Mesenchymal stem cell (in vitro differentiated cells and primary cell): ENCODE results near the gene TNK1.

Source experiments
- DNase-seq: peaks from one replicate; pipeline ENCODE4 v3.0.0-alpha.2; 2013
- H2AFZ ChIP-seq: one replicate; pipeline ENCODE4 v1.6.1; 2013; ENCODE audit warnings: low read depth, mild to moderate bottlenecking, control low read depth, inconsistent platforms, low read length, moderate library complexity
- H2AK5ac ChIP-seq: 2 replicates; pipeline ENCODE4 v1.6.1; 2013; ENCODE audit warnings: low read length, moderate library complexity, mild to moderate bottlenecking, inconsistent platforms; ENCODE audit not compliant: severe bottlenecking
- H2BK120ac ChIP-seq: one replicate; pipeline ENCODE4 v1.6.1; 2013; ENCODE audit warnings: low read depth, mild to moderate bottlenecking, inconsistent platforms, low read length, moderate library complexity
- H2BK12ac ChIP-seq, 2 experiments: one replicate each; pipeline ENCODE4 v1.6.1; 2013; ENCODE audit warnings: inconsistent platforms in 2 of 2, low read length in 2 of 2, mild to moderate bottlenecking in 2 of 2, moderate library complexity in 2 of 2, control low read depth in 1 of 2
- H2BK15ac ChIP-seq: one replicate; pipeline ENCODE4 v1.6.1; 2013; ENCODE audit warnings: mild to moderate bottlenecking, low read depth, inconsistent platforms; ENCODE audit not compliant: poor library complexity, severe bottlenecking
- H2BK5ac ChIP-seq: 2 replicates; pipeline ENCODE4 v1.6.1; 2013; ENCODE audit warnings: low read depth, mild to moderate bottlenecking, low read length, control low read depth, inconsistent platforms; ENCODE audit not compliant: poor library complexity, severe bottlenecking
- H3K14ac ChIP-seq, 2 experiments: one replicate each; pipeline ENCODE4 v1.6.1; 2013; ENCODE audit warnings: inconsistent platforms in 2 of 2, low read length in 2 of 2, control low read depth in 1 of 2, mild to moderate bottlenecking in 1 of 2, moderate library complexity in 1 of 2
- H3K18ac ChIP-seq, 2 experiments: one replicate each; pipeline ENCODE4 v1.6.1; 2013; ENCODE audit warnings: inconsistent platforms in 2 of 2, low read length in 2 of 2, control low read depth in 1 of 2, low read depth in 1 of 2, mild to moderate bottlenecking in 1 of 2
- H3K23ac ChIP-seq, 2 experiments: one replicate each; pipeline ENCODE4 v1.6.1; 2013; ENCODE audit warnings: inconsistent platforms in 2 of 2, low read length in 2 of 2, mild to moderate bottlenecking in 2 of 2, moderate library complexity in 2 of 2, control low read depth in 1 of 2
- H3K27ac ChIP-seq: 2 replicates; pipeline ENCODE4 v1.5.1; 2013; ENCODE audit warnings: mild to moderate bottlenecking, moderate library complexity, low read length, control low read depth, inconsistent platforms; ENCODE audit not compliant: poor library complexity, severe bottlenecking
- H3K27me3 ChIP-seq, 2 experiments: 2 replicates each; pipeline versions ENCODE4 v1.6.1 to v1.7.0; 2013; ENCODE audit warnings: low read length in 2 of 2, mild to moderate bottlenecking in 2 of 2, moderate library complexity in 2 of 2, control low read depth in 1 of 2, inconsistent platforms in 1 of 2; ENCODE audit not compliant: control insufficient read depth in 1 of 2, insufficient read depth in 1 of 2
- H3K36me3 ChIP-seq, 2 experiments: 2 replicates each; pipeline versions ENCODE4 v1.6.1 to v1.7.0; 2013; ENCODE audit warnings: low read length in 2 of 2, control low read depth in 1 of 2, inconsistent platforms in 1 of 2, low read depth in 1 of 2, mild to moderate bottlenecking in 1 of 2; ENCODE audit not compliant: insufficient read depth in 2 of 2, control insufficient read depth in 1 of 2
- H3K4ac ChIP-seq, 2 experiments: one replicate each; pipeline ENCODE4 v1.6.1; 2013; ENCODE audit warnings: inconsistent platforms in 2 of 2, low read length in 2 of 2, mild to moderate bottlenecking in 2 of 2, moderate library complexity in 2 of 2, control low read depth in 1 of 2, low read depth in 1 of 2
- H3K4me1 ChIP-seq: 2 replicates; pipeline ENCODE4 v1.6.1; 2013; ENCODE audit warnings: low read depth, low read length, control low read depth; ENCODE audit not compliant: control insufficient read depth, insufficient read depth
- H3K4me2 ChIP-seq: 2 replicates; pipeline ENCODE4 v1.6.1; 2013; ENCODE audit warnings: low read length, mild to moderate bottlenecking, inconsistent platforms; ENCODE audit not compliant: poor library complexity, severe bottlenecking
- H3K4me3 ChIP-seq, 2 experiments: 2 replicates each; pipeline versions ENCODE4 v1.5.1 to v1.7.0; 2013; ENCODE audit warnings: low read length in 2 of 2, mild to moderate bottlenecking in 2 of 2, control low read depth in 1 of 2, low read depth in 1 of 2; ENCODE audit not compliant: insufficient read depth in 1 of 2
- H3K79me1 ChIP-seq: replicated peaks from 2 replicates; pipeline ENCODE4 v1.6.1; 2013; ENCODE audit warnings: mild to moderate bottlenecking, control low read depth, low read length, inconsistent platforms; ENCODE audit not compliant: poor library complexity, severe bottlenecking
- H3K9ac ChIP-seq: 2 replicates; pipeline ENCODE4 v1.7.0; 2013; ENCODE audit warnings: mild to moderate bottlenecking, low read length, moderate library complexity
- H3K9me3 ChIP-seq: 2 replicates; pipeline ENCODE4 v1.7.0; 2013; ENCODE audit warnings: mild to moderate bottlenecking, low read length; ENCODE audit not compliant: control insufficient read depth
- H4K8ac ChIP-seq: one replicate; pipeline ENCODE4 v1.6.1; 2013; ENCODE audit warnings: inconsistent platforms, mild to moderate bottlenecking, low read length, moderate library complexity
- H4K91ac ChIP-seq: one replicate; pipeline ENCODE4 v1.6.1; 2013; ENCODE audit warnings: mild to moderate bottlenecking, low read length, inconsistent platforms
- WGBS: methylation state at CpG from one replicate; pipeline ENCODE4 v1.1.7; 2013; ENCODE audit warnings: mixed read lengths; 5-methylcytosine and 5-hydroxymethylcytosine counted together

Gene TNK1

DNA sequence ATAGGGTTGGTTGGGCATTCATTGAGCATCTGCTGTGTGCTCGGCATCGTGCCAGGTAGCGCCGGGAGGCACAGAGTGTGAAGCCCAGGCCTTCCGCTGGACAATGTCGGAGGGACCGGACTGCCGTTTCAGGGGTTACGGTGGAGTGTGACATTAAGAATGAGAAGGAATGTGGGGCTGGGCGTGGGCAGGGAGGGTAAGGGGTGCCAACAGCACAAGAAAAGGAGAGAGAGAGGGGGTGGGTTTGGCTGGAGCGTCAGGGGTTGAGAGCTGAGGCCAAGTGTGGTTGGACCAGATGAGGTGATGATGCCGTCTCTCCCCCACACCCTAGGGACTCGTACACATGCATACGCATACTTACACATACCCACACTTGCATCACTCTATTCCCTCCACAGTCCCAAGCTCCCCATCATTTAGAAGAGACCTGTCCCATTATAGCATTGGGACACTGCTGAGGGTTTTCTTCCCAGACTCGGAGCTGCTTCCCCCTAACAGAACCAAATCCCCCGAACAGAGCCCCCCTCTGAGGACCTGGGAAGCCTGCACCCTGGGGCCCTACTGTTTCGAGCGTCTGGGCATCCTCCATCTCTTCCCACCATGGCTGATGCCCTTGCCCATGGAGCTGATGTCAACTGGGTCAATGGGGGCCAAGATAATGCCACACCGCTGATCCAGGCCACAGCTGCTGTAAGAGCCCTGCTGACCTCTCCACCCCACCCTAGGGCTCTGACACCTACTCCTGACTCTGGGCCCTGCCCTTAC, 32.2 kb upstream of the TNK1 start:
- H2BK120ac ChIP-seq, result no peak overlapping the region
- H4K8ac ChIP-seq, result peak overlapping the region; percentile 32
- peak overlapping the region; percentile 62 for H3K9ac ChIP-seq
- H2AK5ac ChIP-seq, result no peak overlapping the region
- no peak overlapping the region for H3K4me2 ChIP-seq
- no peak overlapping the region for H3K27ac ChIP-seq
- no peaks in the 10 kb centered on the region for H3K9me3 ChIP-seq
- peak overlapping the region; percentile 82 for H2BK15ac ChIP-seq
- H3K36me3 ChIP-seq, result no peaks in the 10 kb centered on the region
- peaks cover 23% of the 10 kb centered on the region for H3K4me1 ChIP-seq
- H4K91ac ChIP-seq, result peak overlapping the region; percentile 34
- no peak overlapping the region for H2BK5ac ChIP-seq
- H3K14ac ChIP-seq, result no peak overlapping the region
- H3K27me3 ChIP-seq, result peaks cover 14 to 18% of the 10 kb centered on the region in 2 experiments
- no peak for DNase-seq
- peaks cover 14% of the 10 kb centered on the region for H3K79me1 ChIP-seq
- no peak overlapping the region for H3K4ac ChIP-seq
- H3K4me3 ChIP-seq, result peak overlapping the region in 1 of 2 experiments; percentile 44
- H3K18ac ChIP-seq, result no peak overlapping the region
- no peak overlapping the region for H2AFZ ChIP-seq
- H3K23ac ChIP-seq, result no peak overlapping the region
- WGBS, result 92% methylated on average over 18 of the region's 19 CpGs
- no peak overlapping the region for H2BK12ac ChIP-seq

DNA sequence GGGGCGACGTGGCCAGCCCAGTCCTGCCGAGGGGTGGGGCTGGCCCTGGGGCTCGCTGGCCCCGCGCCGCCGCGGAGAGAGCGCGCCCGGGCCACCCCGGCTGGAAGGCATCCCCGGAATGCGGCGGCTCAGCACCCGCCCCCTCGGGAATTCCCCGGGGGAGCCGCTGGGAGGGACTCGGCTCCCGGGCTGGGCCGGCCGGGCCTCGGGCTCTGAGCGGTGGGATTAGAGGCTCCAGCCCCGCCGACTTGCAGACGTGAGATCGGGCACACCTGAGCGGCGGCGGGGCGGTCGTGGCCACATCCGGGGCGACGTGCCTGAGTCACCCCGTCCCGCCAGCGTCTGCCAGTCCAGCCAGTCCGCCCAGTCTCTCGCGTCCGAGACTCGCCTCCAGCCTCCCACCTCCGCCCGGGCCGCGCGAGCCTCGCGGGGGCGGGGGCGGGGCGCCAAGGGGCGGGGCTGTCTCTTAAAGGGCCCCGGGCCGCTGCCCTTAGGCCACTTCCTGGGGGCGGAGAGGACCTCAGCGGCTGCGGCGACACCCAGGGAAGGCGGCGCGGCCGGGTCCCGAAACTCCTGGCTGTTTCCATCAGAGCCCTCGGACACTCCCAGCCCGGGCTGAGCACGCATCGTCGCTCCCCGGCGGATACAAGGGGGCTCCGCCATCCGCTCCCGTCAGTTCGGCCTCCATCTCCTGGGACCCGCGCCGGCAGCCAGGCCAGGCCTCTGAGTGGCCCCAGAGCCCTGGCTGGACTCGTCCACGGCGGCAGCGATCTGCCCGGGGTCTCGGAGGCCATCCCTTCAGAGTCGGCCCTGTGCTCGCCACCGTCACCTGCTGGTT, 29.0 kb upstream of the TNK1 start, which contains the start of gene KCTD11:
KCTD11 (plus strand) TSS at position 498 of the 838 bp plus-strand sequence.
- H3K18ac ChIP-seq, result peak within 1 kb of the TSS; percentile 92 to 97
- H4K8ac ChIP-seq, result peak within 1 kb of the TSS; percentile 90
- peak within 1 kb of the TSS; percentile 91 for H3K4me2 ChIP-seq
- no peaks in the 10 kb centered on the region for H3K9me3 ChIP-seq
- peak within 1 kb of the TSS; percentile 93 for H3K27ac ChIP-seq
- H3K27me3 ChIP-seq, result no peaks in the 10 kb centered on the region
- H2AK5ac ChIP-seq, result peak within 1 kb of the TSS; percentile 90
- peak within 1 kb of the TSS; percentile 78 to 92 for H3K14ac ChIP-seq
- peak within 1 kb of the TSS; percentile 98 for H4K91ac ChIP-seq
- under 1% methylated on average over 59 of the region's 91 CpGs for WGBS
- no peaks in the 10 kb centered on the region for H3K36me3 ChIP-seq
- H2BK120ac ChIP-seq, result peak within 1 kb of the TSS; percentile 83
- H3K4ac ChIP-seq, result peak within 1 kb of the TSS; percentile 95 to 98
- peak within 1 kb of the TSS; percentile 20 to 90 for H2BK12ac ChIP-seq
- peak within 1 kb of the TSS; percentile 91 for H2BK5ac ChIP-seq
- H2BK15ac ChIP-seq, result peak within 1 kb of the TSS; percentile 98
- H2AFZ ChIP-seq, result peak within 1 kb of the TSS; percentile 69
- peak within 1 kb of the TSS in 1 of 2 experiments; percentile 91 for H3K23ac ChIP-seq
- H3K4me1 ChIP-seq, result peaks cover 47% of the 10 kb centered on the region
- peak within 1 kb of the TSS; percentile 99 for H3K9ac ChIP-seq
- H3K4me3 ChIP-seq, result peak within 1 kb of the TSS; percentile 64 to 95
- peaks cover 33% of the 10 kb centered on the region for H3K79me1 ChIP-seq
- peak; percentile 94 for DNase-seq

DNA sequence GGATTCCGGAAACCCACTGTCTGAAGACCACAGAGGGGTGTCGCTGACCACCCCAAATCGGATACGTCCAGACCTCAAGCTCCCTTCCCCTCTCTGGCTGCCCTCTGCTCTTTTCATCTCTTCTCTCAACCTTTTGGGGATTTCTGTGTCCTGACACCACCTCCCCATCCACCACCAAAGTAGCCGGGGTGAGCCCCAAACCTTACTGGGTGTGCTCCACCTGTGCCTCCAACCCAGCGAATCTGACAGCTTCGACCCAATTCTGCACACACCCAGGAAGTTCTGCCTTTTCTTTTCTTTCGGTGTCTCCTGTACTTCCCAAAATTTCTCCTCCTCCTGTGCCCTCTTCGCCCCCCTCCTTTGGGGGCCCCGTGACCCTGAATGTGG, 28.4 kb upstream of the TNK1 start:
- H3K27ac ChIP-seq, result peak overlapping the region; percentile 1
- no peak overlapping the region for H3K23ac ChIP-seq
- DNase-seq, result no peak
- no peak overlapping the region for H2AFZ ChIP-seq
- H3K9me3 ChIP-seq, result no peaks in the 10 kb centered on the region
- H3K36me3 ChIP-seq, result no peaks in the 10 kb centered on the region
- peaks cover 47% of the 10 kb centered on the region for H3K4me1 ChIP-seq
- H3K27me3 ChIP-seq, result no peaks in the 10 kb centered on the region
- no peak overlapping the region for H2BK5ac ChIP-seq
- H2BK12ac ChIP-seq, result peak overlapping the region in 1 of 2 experiments; percentile 45
- peaks cover 33% of the 10 kb centered on the region for H3K79me1 ChIP-seq
- H2BK120ac ChIP-seq, result peak overlapping the region; percentile 76
- H3K18ac ChIP-seq, result peak overlapping the region; percentile 92 to 97
- peak overlapping the region; percentile 80 for H2BK15ac ChIP-seq
- peak overlapping the region; percentile 54 for H2AK5ac ChIP-seq
- peak overlapping the region; percentile 90 for H4K8ac ChIP-seq
- H3K4ac ChIP-seq, result peak overlapping the region; percentile 29 to 95
- H3K4me2 ChIP-seq, result peak overlapping the region; percentile 80
- H3K14ac ChIP-seq, result no peak overlapping the region
- peak overlapping the region; percentile 96 for H4K91ac ChIP-seq
- WGBS, result 52% methylated on average over 10 of the region's 10 CpGs
- H3K9ac ChIP-seq, result peak overlapping the region; percentile 99
- peak overlapping the region; percentile 64 to 95 for H3K4me3 ChIP-seq
